HG02588 (cell line): ENCODE measurements around the gene ZNF674.
"Not testable (repeated sequence)": the region's sequence is repeated elsewhere in the genome, so short reads cannot be mapped to it uniquely, and the experiment has no call there.

Source experiments
- ATAC-seq: cut with Tn5 transposase; IDR thresholded peaks from one replicate; pipeline ENCODE4 v1.9.1; 2021; ENCODE audit warnings: mild to moderate bottlenecking, moderate library complexity; ENCODE audit not compliant: unreplicated experiment

Gene ZNF674

GRCh38 chrX:46571423-46572339, 26.5 kb upstream of the ZNF674 start:
- no peak for ATAC-seq

DNA sequence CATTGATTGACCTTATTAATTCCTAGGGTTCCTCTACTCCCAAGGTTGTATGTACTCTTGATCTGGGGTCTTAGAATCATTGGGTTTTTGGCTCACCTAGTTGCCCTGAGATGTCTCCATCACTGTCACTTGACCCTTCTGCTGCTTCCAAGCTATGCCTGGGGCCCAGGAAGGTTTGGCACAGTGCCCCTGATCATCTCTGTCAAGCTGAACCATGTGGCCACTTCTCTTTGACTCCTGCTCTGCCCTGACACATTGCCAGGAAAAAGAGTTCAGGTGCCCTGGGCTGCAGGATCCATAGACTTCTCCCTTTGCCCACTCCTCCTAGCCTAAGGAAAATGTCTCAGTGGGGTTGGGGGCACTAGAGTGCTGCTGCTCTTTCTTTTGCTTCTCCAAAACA, 24.4 kb upstream of the ZNF674 start:
- ATAC-seq = no peak

GRCh38 chrX:46567388-46567787, 22.2 kb upstream of the ZNF674 start:
- no peak for ATAC-seq

DNA sequence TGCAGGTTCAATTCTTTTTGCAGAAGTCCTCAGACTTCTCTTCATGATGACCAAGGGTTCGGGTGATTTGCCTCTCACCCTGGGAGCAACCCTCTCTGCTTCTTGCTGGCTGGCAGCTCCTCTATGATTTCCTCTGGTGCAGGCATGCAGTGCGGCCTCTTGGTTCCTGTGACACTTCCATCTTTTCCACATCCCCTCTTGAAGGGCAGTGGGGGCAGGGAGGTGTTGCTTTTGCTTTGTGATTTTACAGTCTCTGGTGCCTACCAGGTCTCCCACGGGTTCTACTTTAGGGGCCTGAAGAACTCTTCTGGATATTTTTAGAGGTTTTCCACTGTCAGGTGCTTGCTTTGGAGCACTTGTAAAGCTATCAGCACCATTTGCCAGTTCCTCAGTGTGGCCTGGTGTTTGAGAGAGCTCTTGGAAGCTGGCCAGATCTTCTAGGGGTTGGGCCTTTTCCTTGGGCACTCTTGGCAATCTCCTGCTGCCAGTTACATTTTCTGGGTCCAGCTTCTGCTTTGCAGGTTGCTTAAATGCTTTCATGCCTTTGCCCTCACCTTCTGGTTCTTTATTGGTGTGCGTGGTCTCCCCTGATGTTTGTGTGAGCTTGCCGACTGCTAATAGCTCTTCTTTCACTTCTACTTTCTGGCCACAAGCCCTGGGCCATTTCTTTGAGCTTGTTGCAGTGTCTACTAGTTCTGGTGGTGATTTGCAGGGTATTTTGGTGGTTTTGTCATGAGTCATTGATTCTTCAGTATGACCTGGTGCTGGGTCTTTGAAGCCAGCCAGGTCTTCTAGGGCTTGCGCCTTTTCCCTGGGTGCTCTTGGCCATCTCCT, 16.8 kb upstream of the ZNF674 start:
- peak; percentile 97 for ATAC-seq

DNA sequence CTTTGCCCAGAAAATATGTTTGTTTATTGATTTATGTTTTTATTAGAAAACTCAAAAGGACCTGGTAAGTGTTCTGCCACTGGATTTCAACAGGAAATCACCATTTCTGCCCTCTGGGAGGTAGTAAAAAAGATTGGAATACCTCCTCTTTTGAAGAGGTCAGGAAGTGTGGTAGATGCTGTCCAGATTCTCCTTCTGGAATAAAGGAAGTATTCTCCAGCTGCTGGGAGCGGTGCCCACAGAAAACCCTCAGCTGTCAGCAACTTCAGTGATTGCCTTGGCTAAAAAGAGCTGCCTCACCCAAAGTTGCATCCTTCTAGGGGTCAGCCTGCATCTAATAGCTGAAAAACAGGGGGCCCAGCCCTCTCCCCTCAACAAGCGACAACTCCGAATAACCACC, 13.8 kb upstream of the ZNF674 start:
- no peak for ATAC-seq

GRCh38 chrX:46554942-46555341, 9.7 kb upstream of the ZNF674 start:
- ATAC-seq = no peak

- no peak for ATAC-seq
Observed at GRCh38 chrX:46553935-46554334, 8.7 kb upstream of the ZNF674 start.

DNA sequence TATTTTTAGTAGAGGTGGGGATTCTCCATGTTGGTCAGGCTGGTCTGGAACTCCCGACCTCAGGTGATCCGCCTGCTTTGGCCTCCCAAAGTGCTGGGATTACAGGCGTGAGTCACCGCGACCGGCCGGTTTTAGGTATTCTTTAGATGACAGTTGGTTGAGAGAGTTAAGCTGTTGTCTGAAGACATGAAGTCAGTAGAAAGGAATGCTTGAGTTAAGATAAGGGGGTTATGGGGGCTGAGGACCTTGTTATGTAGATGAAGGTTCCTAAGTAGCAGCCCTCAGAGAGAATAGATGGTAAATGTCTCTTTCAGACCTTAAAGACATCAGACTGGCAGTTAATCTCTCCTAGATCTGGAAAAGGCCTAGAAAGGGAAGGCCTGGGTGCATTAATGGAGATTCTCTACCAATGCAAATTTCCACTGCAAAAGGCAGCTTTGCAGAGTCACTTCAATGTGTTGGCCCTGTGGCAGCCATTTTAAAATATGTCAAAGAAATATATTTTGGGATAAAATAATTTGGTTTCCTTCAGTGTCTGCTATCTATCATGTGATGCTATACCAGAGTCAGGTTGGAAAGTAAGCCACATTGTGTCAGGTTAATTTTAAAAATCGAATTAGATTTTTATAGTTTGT, 6.4 kb upstream of the ZNF674 start:
- no peak for ATAC-seq

DNA sequence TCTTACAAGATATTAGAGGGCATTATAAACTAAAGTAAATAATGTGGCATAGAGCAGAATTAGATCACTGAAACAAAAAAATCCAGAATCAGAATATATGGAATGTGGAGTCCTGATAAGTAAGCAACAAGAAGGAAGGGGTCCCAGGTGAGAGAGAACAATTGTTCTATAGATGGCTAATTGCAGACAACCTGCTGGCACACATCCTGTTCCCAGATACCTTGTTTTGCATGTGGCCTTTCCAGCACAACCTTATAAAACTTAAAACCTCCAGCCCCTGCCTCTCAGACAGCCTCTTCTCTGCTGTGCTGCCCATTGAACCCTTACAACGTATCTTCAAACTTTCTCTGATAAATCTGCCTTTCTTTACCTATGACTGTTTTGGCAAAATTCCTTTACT, 4.7 kb upstream of the ZNF674 start:
- no peak for ATAC-seq

DNA sequence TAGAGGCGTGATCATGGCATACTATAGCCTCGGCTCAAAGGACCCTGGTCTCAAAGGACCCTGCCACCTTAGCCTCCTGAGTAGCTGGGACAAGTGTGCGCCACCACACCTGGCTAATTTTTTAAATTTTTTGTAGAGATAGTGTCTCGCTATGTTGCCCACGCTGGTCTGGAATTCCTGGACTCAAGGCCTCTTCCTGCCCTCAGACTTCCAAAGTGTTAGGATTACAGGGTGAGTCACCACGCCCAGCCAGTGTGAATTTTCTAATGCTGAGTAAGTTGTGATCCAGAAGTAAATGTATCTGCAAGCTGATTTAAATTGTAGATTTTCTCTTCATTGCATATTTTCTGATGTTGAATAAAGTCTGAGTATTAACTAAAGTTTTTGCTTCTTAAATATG, 2.6 kb upstream of the ZNF674 start:
- ATAC-seq = no peak

DNA sequence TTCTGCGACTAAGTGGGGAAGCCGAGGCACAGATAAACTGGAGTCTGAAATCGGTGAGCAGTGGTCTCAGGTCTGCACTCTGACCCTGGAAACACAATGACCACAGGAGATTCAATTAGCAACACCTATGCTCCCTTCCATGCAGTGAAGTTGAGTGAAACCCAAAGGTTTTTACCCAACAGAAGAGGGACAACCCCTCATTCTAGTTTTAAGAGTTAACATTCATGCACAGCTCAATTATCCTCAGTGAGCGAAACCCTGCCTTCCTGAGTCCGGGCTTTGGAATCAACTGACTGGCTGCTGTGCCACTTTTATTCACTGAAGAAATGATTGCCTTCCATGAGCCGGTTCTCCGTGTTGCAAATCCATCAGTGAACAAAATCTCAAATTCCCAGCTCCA, 694 bp downstream of the ZNF674 start:
- not testable (repeated sequence) for ATAC-seq

- no peak for ATAC-seq
Observed at GRCh38 chrX:46543441-46543840, 1.8 kb downstream of the ZNF674 start.

DNA sequence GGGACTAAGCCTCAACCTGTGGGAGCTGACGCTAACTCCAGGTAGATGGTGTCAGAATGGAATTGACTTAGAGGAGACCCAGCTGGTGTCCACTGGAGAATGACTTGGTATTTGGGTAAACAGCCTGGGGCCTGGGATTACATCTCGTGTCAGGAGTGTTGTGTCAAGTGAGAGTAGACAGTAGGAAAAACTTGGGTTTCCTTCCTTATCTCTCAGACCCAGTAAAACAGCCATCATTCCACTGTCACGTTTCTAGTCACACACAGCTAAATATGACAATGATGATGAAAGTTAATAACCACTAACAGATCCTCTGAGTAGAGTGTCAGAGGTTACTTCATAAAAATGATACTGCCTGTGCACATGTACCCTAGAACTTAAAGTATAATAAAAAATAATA, 13.8 kb downstream of the ZNF674 start:
- no peak for ATAC-seq

DNA sequence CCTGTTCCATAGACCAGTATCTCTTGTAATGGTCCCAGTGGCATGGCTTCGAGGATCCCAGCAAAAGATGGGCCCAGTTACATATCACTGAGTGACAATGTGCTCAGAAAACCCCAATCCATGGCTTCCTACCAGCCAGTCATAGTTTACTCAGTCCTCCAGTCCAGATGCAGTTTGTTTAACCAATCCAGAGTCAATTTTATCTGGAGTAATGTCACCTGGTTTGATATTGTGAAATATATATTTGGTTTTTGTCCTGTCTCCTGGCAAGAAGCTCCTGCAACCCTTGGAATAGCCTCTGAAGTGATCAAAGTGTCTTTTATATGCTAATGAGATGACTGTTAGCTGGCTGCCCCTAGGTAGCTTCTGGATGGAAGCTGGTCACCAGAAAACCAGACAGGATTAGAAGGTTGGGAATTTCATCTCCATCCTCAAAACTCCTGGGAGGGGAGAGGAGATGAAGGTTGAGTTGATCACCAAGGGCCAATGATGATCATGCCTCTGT, 14.8 kb downstream of the ZNF674 start:
- ATAC-seq = not testable (repeated sequence)

- ATAC-seq = not testable (repeated sequence)
Observed at GRCh38 chrX:46529740-46530403, 15.3 kb downstream of the ZNF674 start.

- ATAC-seq = not testable (repeated sequence)
Observed at GRCh38 chrX:46528640-46529039, 16.6 kb downstream of the ZNF674 start.

DNA sequence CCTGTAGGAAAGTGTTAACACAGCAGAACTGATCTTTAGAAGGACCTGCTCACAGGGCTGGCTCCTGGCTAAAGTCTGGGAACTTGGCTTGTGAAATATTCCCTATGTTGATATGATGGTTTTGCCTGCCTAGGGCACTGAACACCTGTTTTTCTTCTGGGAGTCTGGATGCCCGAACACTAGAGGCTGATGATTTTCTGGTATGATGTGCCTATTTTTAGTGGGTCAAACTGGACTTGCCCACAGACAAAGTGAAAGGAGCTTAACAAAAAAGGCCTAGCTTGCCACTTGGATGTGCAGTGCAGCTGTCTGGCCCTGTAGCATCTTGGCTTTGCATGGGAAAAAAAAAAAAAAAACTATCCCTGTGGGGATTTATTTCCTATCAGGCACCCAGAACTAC, 39.1 kb downstream of the ZNF674 start:
- ATAC-seq = no peak

DNA sequence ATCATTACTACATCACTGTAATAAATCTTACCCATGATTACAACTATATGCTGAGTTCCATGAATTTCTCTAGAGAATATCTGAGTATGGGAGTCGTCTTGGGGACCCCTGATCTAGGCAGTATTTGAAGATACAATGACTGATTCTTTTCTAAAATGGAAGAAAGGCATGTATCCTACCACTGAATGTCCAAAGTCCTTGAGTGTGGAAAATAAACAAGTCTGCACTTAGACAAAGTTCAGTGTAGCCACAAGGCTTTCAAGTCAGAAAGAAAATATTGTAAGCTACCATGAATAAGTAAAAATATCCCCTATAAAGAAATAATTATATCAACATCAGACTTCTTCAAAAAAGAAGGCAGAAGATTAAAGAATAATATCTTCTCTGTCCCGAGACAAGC, 42.4 kb downstream of the ZNF674 start:
- no peak for ATAC-seq

DNA sequence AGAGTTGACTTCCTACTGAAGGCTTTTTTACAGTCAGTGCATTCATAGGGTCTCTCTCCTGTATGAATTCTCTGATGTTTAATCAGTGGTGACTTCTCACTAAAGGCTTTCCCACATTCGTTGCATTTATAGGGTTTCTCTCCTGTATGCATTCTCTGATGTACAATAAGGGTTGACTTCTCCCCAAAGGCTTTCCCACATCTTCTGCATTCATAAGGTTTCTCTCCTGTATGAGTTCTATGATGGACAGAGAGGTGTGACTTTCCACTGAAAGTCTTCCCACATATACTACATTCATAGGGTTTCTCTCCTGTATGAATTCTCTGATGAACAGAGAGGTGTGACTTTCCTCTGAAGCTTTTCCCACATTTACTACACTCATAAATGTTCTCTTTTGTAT, 45.2 kb downstream of the ZNF674 start:
- no peak for ATAC-seq

- no peak for ATAC-seq
Observed at GRCh38 chrX:46488712-46489111, 56.5 kb downstream of the ZNF674 start.

- no peak for ATAC-seq
Observed at GRCh38 chrX:46485897-46486296, 59.3 kb downstream of the ZNF674 start.
